A549 (cell line): ENCODE measurements around the gene NAPA. TPM values are rescaled to one million over a fixed set of nuclear protein-coding genes. Genes with fewer than 3 reads are reported as not detected.
A peak's percentile ranks its signal among the peaks of the same experiment; 100 is the strongest.

Source experiments
- ATAC-seq, 2 experiments: fragments of 200-7000 bp in 1 of 2; fragments of >200 bp in 1 of 2; cut with Nextera tagmentation in 1 of 2; cut with Tn5 transposase in 1 of 2; 3 replicates each; pipeline versions ENCODE4 v1.8.0 to v1.9.1; 2018 to 2020; ENCODE audit warnings: mild to moderate bottlenecking in 1 of 2, moderate library complexity in 1 of 2
- CTCF ChIA-PET: fragments of 300-600 bp; sonication (Branson Sonifier 250); formaldehyde crosslinking; extraction: SDS; loops from one replicate; lab custom pipeline; 2021; ENCODE audit warnings: antibody characterized with exemption, inconsistent platforms; lab: Yijun Ruan, JAX
- POLR2A ChIA-PET: fragments of 350-600 bp; formaldehyde crosslinking; extraction: SDS; loops from one replicate; lab custom pipeline; 2021; ENCODE audit warnings: antibody characterized with exemption, inconsistent platforms; lab: Yijun Ruan, JAX
- DNase-seq, 2 experiments: peaks; one replicate each; pipeline versions ENCODE4 v3.0.0 to v3.0.0-alpha.2; 2011 to 2016; ENCODE audit warnings: low read depth in 1 of 2, low spot score in 1 of 2
- FAIRE-seq: peaks from 2 replicates; lab custom pipeline; 2011; peaks lifted over from hg19 to GRCh38; lab: Jason Lieb, UNC
- H3K27ac ChIP-seq, 2 experiments: fragments of >200 bp; sonication (Bioruptor Twin); formaldehyde crosslinking; 3 replicates each; pipeline ENCODE4 v1.5.1; 2016 to 2017
- H3K4me1 ChIP-seq: fragments of >200 bp; sonication (Bioruptor Twin); formaldehyde crosslinking; 3 replicates; pipeline ENCODE4 v1.6.1; 2016
- H3K4me2 ChIP-seq: fragments of >200 bp; sonication (Bioruptor Twin); formaldehyde crosslinking; 3 replicates; pipeline ENCODE4 v1.6.1; 2016
- H3K4me3 ChIP-seq: fragments of >200 bp; sonication (Bioruptor Twin); formaldehyde crosslinking; 3 replicates; pipeline ENCODE4 v1.5.1; 2016
- H3K9me3 ChIP-seq: fragments of >200 bp; sonication (Bioruptor Twin); formaldehyde crosslinking; 3 replicates; pipeline ENCODE4 v1.6.1; 2016
- CBX2 ChIP-seq: fragments of 200-600 bp; sonication (generic); IDR thresholded peaks from 2 replicates; pipeline ENCODE4 v1.6.1; 2016; ENCODE audit warnings: low read depth, mild to moderate bottlenecking, borderline replicate concordance
- CBX8 ChIP-seq: fragments of 200-600 bp; sonication (generic); IDR thresholded peaks from 2 replicates; pipeline ENCODE4 v1.6.1; 2016
- CEBPB ChIP-seq, 2 experiments: fragments of >200 bp in 1 of 2; sonication (Bioruptor Twin) in 1 of 2; formaldehyde crosslinking in 1 of 2; IDR thresholded peaks; 2 replicates each; pipeline ENCODE4 v1.6.1; 2012 to 2016
- CHD2 ChIP-seq: fragments of 150-350 bp; IDR thresholded peaks from 2 replicates; pipeline ENCODE4 v1.6.1; 2014; ENCODE audit warnings: low read length; ENCODE audit not compliant: partially characterized antibody
- EHMT2 ChIP-seq: fragments of 200-600 bp; sonication (generic); IDR thresholded peaks from 2 replicates; pipeline ENCODE4 v1.6.1; 2016; ENCODE audit warnings: antibody characterized with exemption, low read depth, mild to moderate bottlenecking, moderate library complexity
- EP300 ChIP-seq, 2 experiments: fragments of >200 bp; sonication (Bioruptor Twin); formaldehyde crosslinking; IDR thresholded peaks; 2 replicates in 1 of 2; 3 replicates in 1 of 2; pipeline ENCODE4 v1.6.1; 2016 to 2017
- ESRRA ChIP-seq: fragments of 150-350 bp; IDR thresholded peaks from 2 replicates; pipeline ENCODE4 v1.6.1; 2014; ENCODE audit warnings: mild to moderate bottlenecking, low read length, borderline replicate concordance
- FOSB ChIP-seq: fragments of 250-450 bp; sonication (Bioruptor Pico); IDR thresholded peaks from 2 replicates; pipeline ENCODE4 v1.5.0; 2020; ENCODE audit warnings: mild to moderate bottlenecking, moderate library complexity
- GATA3 ChIP-seq: IDR thresholded peaks from 2 replicates; pipeline ENCODE4 v1.6.1; 2012; ENCODE audit warnings: borderline replicate concordance
- HOXB13 ChIP-seq: fragments of 250-450 bp; sonication (Bioruptor Pico); IDR thresholded peaks from 2 replicates; pipeline ENCODE4 v1.5.0; 2020; ENCODE audit warnings: low read depth, mild to moderate bottlenecking, moderate library complexity
- HOXB5 ChIP-seq: fragments of 250-450 bp; sonication (Bioruptor Pico); IDR thresholded peaks from 2 replicates; pipeline ENCODE4 v1.5.0; 2020; ENCODE audit warnings: mild to moderate bottlenecking, moderate library complexity
- JUN ChIP-seq, 2 experiments: fragments of >200 bp; sonication (Bioruptor Twin); formaldehyde crosslinking; IDR thresholded peaks; 2 replicates in 1 of 2; 3 replicates in 1 of 2; pipeline ENCODE4 v1.6.1; 2016 to 2017
- JUNB ChIP-seq: fragments of >200 bp; sonication (Bioruptor Twin); formaldehyde crosslinking; IDR thresholded peaks from 2 replicates; pipeline ENCODE4 v1.6.1; 2016
- KDM1A ChIP-seq: fragments of 200-600 bp; sonication (generic); IDR thresholded peaks from 2 replicates; pipeline ENCODE4 v1.6.1; 2016; ENCODE audit warnings: low read depth, mild to moderate bottlenecking
- KDM5A ChIP-seq: fragments of 200-600 bp; sonication (generic); IDR thresholded peaks from 2 replicates; pipeline ENCODE4 v1.6.1; 2016; ENCODE audit warnings: antibody characterized with exemption, mild to moderate bottlenecking
- MAFK ChIP-seq: fragments of 450-650 bp; IDR thresholded peaks from 2 replicates; pipeline ENCODE4 v1.6.1; 2014; ENCODE audit not compliant: partially characterized antibody
- MYC ChIP-seq: IDR thresholded peaks from 2 replicates; pipeline ENCODE4 v1.6.1; 2012; ENCODE audit warnings: mild to moderate bottlenecking, inconsistent platforms, low read length, improper control_type of control experiment, borderline replicate concordance
- PHF8 ChIP-seq: fragments of 200-600 bp; sonication (generic); IDR thresholded peaks from 2 replicates; pipeline ENCODE4 v1.6.1; 2016; ENCODE audit warnings: low read depth, mild to moderate bottlenecking, antibody characterized with exemption, moderate library complexity, borderline replicate concordance
- RARB ChIP-seq: fragments of 250-450 bp; sonication (Bioruptor Pico); IDR thresholded peaks from 2 replicates; pipeline ENCODE4 v1.8.0; 2021; ENCODE audit warnings: mild to moderate bottlenecking, moderate library complexity
- RCOR1 ChIP-seq: fragments of 150-350 bp; IDR thresholded peaks from 2 replicates; pipeline ENCODE4 v1.6.1; 2014; ENCODE audit warnings: antibody characterized with exemption, low read length, low read depth
- RFX5 ChIP-seq: fragments of 450-650 bp; IDR thresholded peaks from 2 replicates; pipeline ENCODE4 v1.7.1; 2014; ENCODE audit warnings: antibody characterized with exemption, mild to moderate bottlenecking, moderate library complexity
- RNF2 ChIP-seq: fragments of 200-600 bp; sonication (generic); IDR thresholded peaks from 2 replicates; pipeline ENCODE4 v1.6.1; 2016; ENCODE audit warnings: low read depth, mild to moderate bottlenecking, antibody characterized with exemption, moderate library complexity, borderline replicate concordance
- TP53 ChIP-seq: fragments of 250-450 bp; sonication (Bioruptor Pico); IDR thresholded peaks from 2 replicates; pipeline ENCODE4 v1.5.0; 2021; ENCODE audit warnings: mild to moderate bottlenecking, moderate library complexity
- ZFP36 ChIP-seq: fragments of 450-650 bp; IDR thresholded peaks from 2 replicates; pipeline ENCODE4 v1.6.1; 2014; ENCODE audit warnings: borderline replicate concordance; ENCODE audit not compliant: partially characterized antibody
- ZSCAN20 ChIP-seq: fragments of 250-450 bp; sonication (Bioruptor Pico); IDR thresholded peaks from 2 replicates; pipeline ENCODE4 v1.8.0; 2022; ENCODE audit warnings: mild to moderate bottlenecking, moderate library complexity
- WGBS: methylation state at CpG from one replicate; pipeline ENCODE4 v1.1.6; 2017; ENCODE audit errors: missing lambda C conversion rate; 5-methylcytosine and 5-hydroxymethylcytosine counted together
- polyA plus RNA-seq, 4 experiments: library from polyadenylated mRNA; depleted of rRNA in 3 of 4; stranded (reverse); fragments of >200 nt; fragmentation: RNase III in 1 of 4; extraction: RNeasy Plus Mini Kit Qiagen cat#74134 plus additional on column Dnase treatment in 1 of 4; gene quantifications; 2 replicates in 3 of 4; 3 replicates in 1 of 4; pipeline ENCODE4 v1.2.3, GENCODE V29; 2011 to 2017
- TF ChIP-seq, protein P1 (sequence below): fragments of 150-350 bp; IDR thresholded peaks from 2 replicates; pipeline ENCODE4 v1.6.1; 2014; ENCODE audit warnings: low read depth, mild to moderate bottlenecking, low read length
- TF ChIP-seq, protein P2 (sequence below): fragments of 450-650 bp; IDR thresholded peaks from 2 replicates; pipeline ENCODE4 v1.6.1; 2014; ENCODE audit warnings: antibody characterized with exemption
- TF ChIP-seq, protein P3 (sequence below): fragments of 250-450 bp; sonication (Bioruptor Pico); IDR thresholded peaks from 2 replicates; pipeline ENCODE4 v1.5.0; 2020; ENCODE audit warnings: low read depth, mild to moderate bottlenecking, moderate library complexity
- TF ChIP-seq, protein P4 (sequence below): IDR thresholded peaks from 2 replicates; pipeline ENCODE4 v1.6.1; 2012
- TF ChIP-seq, protein P5 (sequence below): IDR thresholded peaks from 2 replicates; pipeline ENCODE4 v1.6.1; 2012

Gene NAPA
- polyA plus RNA-seq, 2 of the 4 experiments (the other 2 are of a cell fraction) = 69.6 to 101 TPM

DNA sequence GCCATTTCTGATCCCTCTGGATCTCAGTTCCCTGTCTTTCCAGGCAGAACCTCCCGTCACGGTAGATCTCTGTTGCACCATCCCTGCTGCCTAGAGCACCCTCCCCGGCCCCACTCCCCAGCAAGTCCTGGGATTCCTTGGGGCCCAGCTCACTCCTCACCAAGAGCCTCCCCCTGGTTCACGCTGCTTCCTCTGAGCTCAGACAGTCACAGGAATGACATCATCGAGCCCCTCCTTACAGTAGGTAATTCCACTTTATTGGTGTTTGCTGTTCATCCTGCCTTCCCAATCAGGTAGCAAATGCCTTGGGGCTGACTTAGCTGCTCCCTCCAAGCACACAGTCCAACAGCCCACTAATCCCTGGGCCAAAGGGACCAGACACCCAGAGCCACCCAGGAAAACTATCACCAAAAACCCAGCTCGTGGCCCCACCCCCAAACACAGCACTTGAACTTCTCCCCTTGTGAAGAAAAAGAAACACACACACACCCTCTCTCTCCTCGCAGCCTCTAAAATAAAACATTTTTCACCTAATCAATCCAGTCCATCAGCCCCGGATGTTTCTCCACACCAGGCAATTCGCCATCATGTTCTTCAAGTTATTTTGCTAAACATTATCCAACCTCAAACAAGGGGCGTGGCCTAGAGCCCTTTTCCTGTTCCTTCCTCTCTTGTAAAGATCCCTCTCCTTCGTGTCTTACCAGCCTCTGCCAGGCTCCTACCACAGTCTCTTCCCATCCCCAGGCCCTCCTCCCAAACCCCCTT is 2.5 kb downstream of the NAPA start:
- H3K4me1 ChIP-seq = peaks cover 28% of the 10 kb centered on the region
- peak overlapping the region; percentile 97 for H3K4me2 ChIP-seq
- peak overlapping the region; percentile 12; the same call in 1 of the 3 replicates for H3K4me3 ChIP-seq
- DNase-seq (peak in 1 of 2 experiments; percentile 34), FAIRE-seq (no peak), ATAC-seq (no peak)
- peak overlapping the region; percentile 26 to 59; a peak in 4 of 6 replicates for H3K27ac ChIP-seq
- ChIA-PET POLR2A (no interaction called here), CTCF (interaction anchor here (0.9 to 6.8 kb wide), 11 partner anchors 9 to 195 kb away, joined by 3 to 78 read pairs (median 4); partner anchors contain the start of gene KPTN)
- no peaks in the 10 kb centered on the region for H3K9me3 ChIP-seq
- 54% methylated on average over 11 of the region's 11 CpGs for WGBS
- no peak for TF ChIP-seq KDM5A
- TF ChIP-seq JUNB = no peak
- no peak for TF ChIP-seq KDM1A
- no peak for TF ChIP-seq FOSB (CRISPR knock-in tag)
- no peak for TF ChIP-seq CBX2
- TF ChIP-seq, protein P1, sequence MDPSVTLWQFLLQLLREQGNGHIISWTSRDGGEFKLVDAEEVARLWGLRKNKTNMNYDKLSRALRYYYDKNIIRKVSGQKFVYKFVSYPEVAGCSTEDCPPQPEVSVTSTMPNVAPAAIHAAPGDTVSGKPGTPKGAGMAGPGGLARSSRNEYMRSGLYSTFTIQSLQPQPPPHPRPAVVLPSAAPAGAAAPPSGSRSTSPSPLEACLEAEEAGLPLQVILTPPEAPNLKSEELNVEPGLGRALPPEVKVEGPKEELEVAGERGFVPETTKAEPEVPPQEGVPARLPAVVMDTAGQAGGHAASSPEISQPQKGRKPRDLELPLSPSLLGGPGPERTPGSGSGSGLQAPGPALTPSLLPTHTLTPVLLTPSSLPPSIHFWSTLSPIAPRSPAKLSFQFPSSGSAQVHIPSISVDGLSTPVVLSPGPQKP = no peak
- no peak for TF ChIP-seq TP53 (CRISPR knock-in tag)
- TF ChIP-seq JUN (IDR thresholded peaks at IDR 0.05) = no peak
- TF ChIP-seq, protein P2, sequence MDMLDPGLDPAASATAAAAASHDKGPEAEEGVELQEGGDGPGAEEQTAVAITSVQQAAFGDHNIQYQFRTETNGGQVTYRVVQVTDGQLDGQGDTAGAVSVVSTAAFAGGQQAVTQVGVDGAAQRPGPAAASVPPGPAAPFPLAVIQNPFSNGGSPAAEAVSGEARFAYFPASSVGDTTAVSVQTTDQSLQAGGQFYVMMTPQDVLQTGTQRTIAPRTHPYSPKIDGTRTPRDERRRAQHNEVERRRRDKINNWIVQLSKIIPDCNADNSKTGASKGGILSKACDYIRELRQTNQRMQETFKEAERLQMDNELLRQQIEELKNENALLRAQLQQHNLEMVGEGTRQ = no peak
- TF ChIP-seq PHF8 = no peak
- TF ChIP-seq HOXB13 (CRISPR knock-in tag) = no peak
- no peak for TF ChIP-seq CBX8
- TF ChIP-seq, protein P3, sequence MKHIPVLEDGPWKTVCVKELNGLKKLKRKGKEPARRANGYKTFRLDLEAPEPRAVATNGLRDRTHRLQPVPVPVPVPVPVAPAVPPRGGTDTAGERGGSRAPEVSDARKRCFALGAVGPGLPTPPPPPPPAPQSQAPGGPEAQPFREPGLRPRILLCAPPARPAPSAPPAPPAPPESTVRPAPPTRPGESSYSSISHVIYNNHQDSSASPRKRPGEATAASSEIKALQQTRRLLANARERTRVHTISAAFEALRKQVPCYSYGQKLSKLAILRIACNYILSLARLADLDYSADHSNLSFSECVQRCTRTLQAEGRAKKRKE (CRISPR knock-in tag) = no peak
- no peak for TF ChIP-seq RCOR1
- no peak for TF ChIP-seq EP300 (IDR thresholded peaks at IDR 0.05)
- no peak for TF ChIP-seq RFX5
- no peak for TF ChIP-seq RNF2
- TF ChIP-seq, protein P4, sequence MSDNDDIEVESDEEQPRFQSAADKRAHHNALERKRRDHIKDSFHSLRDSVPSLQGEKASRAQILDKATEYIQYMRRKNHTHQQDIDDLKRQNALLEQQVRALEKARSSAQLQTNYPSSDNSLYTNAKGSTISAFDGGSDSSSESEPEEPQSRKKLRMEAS = no peak

DNA sequence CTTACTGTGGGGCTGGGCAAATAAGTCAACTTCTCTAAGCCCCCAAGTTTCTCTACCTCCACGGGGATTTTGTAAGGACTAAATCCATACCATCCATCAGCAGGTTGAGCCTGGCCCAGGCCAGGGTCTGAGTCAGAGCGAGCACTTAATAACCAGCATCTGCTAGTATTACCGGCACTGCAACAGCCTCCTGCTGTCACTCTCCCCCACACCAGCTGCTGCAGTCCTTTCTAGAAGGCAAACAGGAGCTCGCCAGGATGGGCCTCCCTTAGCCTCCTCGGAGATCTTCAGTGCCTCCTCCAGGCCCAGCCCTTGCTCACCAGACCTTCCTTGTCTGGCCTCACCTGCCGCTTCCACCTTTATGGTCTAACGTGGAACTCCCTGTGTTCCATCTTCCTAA is 3.2 kb downstream of the NAPA start:
- POLR2A ChIA-PET = interaction anchor here (1.0 kb wide), 1 partner anchor 28 kb away, joined by 3 read pairs; the partner anchor contains the start of gene KPTN
- H3K4me3 ChIP-seq = no peak overlapping the region
- 81% methylated on average over 7 of the region's 7 CpGs for WGBS
- H3K27ac ChIP-seq = no peak overlapping the region
- no peak for TF ChIP-seq ESRRA
- TF ChIP-seq, protein P5, sequence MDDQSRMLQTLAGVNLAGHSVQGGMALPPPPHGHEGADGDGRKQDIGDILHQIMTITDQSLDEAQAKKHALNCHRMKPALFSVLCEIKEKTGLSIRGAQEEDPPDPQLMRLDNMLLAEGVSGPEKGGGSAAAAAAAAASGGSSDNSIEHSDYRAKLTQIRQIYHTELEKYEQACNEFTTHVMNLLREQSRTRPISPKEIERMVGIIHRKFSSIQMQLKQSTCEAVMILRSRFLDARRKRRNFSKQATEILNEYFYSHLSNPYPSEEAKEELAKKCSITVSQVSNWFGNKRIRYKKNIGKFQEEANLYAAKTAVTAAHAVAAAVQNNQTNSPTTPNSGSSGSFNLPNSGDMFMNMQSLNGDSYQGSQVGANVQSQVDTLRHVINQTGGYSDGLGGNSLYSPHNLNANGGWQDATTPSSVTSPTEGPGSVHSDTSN = no peak
- TF ChIP-seq, protein P4 = no peak
- TF ChIP-seq GATA3 = no peak
- TF ChIP-seq ZSCAN20 (CRISPR knock-in tag) = no peak
- no peak for TF ChIP-seq EHMT2
- TF ChIP-seq CEBPB (IDR thresholded peaks at IDR 0.05) = no peak
- TF ChIP-seq, protein P3 (CRISPR knock-in tag) = no peak
- no peak for TF ChIP-seq CHD2
- no peak for TF ChIP-seq RARB (CRISPR knock-in tag)
- TF ChIP-seq HOXB5 (CRISPR knock-in tag) = no peak
- no peak for TF ChIP-seq MAFK
- no peak for TF ChIP-seq MYC
- no peak for TF ChIP-seq ZFP36
- no peak for DNase-seq
- no peak overlapping the region for H3K4me2 ChIP-seq
- peaks cover 28% of the 10 kb centered on the region for H3K4me1 ChIP-seq
- CTCF ChIA-PET = interaction anchor here (0.9 to 6.8 kb wide), 10 partner anchors 11 to 195 kb away, joined by 3 to 78 read pairs (median 8); partner anchors contain the start of genes DHX34 and KPTN
- ATAC-seq = no peak
- no peaks in the 10 kb centered on the region for H3K9me3 ChIP-seq
- FAIRE-seq = no peak
